Stimulated activated CD8-positive, alpha-beta memory T cell treated with anti-CD3 and anti-CD28 coated beads, Interleukin-2, amount 100 ng/mL, for 1 hour (primary cell): ENCODE measurements around the gene C12orf75.

Source experiments
- DNase-seq, 2 donors: peaks; one replicate each; pipeline ENCODE4 v3.0.0-alpha.2; 2020; ENCODE audit warnings: low read depth in 2 of 2

C12orf75 gene

DNA sequence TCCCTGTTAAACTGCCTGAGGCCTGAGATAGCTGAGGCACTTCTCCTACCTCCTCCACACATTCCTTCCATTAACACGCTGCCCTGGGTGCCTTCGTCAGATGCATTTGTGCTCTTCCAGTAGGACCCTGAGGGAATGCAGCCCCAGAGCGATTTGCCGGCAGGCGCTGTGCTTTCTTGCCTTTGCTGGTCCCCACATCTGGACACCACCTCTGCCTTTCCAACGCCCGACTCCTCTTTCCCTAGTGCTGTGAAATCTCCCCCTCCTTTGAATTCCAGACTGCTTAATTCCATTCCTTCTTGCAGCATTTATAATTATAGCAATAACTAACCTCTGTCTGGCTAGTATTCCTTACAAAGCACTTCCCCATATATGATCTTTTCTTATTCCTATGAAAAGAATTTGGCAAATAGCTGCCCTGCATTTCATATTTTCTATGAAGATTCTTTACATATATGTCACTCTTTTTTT is 88.4 kb downstream of the C12orf75 start:
- DNase-seq: no peak

DNA sequence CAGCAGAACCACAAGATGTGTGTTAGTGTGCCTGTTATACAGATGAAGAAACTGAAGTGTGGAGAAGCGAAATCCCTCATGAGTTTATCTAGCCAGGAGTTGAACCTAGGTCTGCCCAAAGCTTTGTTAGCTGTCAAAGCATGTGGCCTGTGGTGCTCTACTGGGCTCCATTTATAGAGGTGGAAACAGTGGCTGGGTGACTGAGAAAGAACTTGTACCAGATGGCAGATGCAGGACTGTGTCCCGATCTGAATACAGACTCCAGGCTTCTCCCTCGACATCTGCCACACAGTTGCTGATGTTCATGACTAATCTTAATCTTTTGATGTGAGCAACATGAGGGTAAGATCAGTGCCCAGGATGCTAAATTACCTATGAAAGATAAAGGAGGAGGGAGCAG is 89.1 kb downstream of the C12orf75 start:
- no peak for DNase-seq

DNA sequence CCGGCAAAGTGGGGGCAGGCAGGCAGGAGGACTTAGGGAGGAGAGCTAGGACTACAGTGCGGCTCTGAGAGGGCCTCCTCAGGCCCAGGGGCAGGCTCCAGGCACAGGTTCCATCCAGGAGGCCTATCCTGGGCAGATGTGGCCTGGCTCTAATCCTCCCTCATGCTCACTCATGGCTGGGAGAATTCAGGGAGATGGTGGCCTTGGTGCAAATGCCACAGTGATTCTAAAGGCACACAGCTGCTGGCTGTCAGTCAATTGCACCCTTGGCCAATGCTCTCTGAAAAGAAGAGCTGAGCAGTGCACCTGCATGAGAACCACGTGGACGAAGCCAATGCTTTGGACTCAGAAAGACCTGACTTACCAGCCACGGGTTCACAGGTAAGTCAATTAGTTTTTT is 89.6 kb downstream of the C12orf75 start:
- DNase-seq: no peak

DNA sequence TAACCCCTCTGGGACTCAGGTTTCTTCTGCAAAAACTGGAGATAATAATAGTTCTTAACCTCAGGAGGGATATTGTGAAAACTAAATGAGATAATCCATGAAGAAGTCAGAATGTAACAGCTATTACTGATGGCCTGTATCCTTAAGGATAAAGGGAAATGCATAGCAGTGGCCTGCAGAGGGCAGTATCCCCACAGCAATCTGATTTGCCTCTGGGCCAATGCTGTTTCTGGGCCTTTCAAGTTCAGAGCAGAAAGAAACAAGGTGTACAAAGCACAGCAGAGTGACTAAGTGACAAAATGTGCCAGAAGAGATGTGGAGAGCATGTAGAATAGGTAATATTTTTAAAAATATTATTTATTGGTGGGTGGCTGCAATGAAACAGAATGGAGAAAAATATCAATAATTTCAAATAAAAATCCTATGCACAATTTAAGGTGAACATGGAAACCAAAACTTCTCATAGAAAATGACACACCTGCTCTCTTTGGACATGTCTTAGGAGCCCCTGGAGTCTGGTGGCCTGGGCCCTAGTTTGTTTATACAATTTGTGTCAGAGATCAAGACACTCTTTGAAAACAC is 90.3 kb downstream of the C12orf75 start:
- DNase-seq: peak; percentile 5 to 33
